Cardiac muscle cell (in vitro differentiated cells and primary cell): ENCODE results near the gene MYOD1. TPM values are rescaled to one million over a fixed set of nuclear protein-coding genes. Genes with fewer than 3 reads are reported as not detected.

ENCODE experiments used
- DNase-seq, 2 donors: peaks; one replicate each; pipeline versions ENCODE4 v3.0.0 to v3.0.0-alpha.2; 2010 to 2017; ENCODE audit warnings: low read depth in 1 of 2, low spot score in 1 of 2
- H3K27ac ChIP-seq: fragments of 200-600 bp; sonication (generic); 2 replicates; pipeline ENCODE4 v1.5.1; 2016
- H3K27me3 ChIP-seq: fragments of 200-600 bp; sonication (generic); 2 replicates; pipeline ENCODE4 v1.6.0; 2016; ENCODE audit warnings: control low read depth
- H3K36me3 ChIP-seq: fragments of 200-600 bp; sonication (generic); 2 replicates; pipeline ENCODE4 v1.5.1; 2016; ENCODE audit warnings: control low read depth
- H3K4me1 ChIP-seq: fragments of 200-600 bp; sonication (generic); 2 replicates; pipeline ENCODE4 v1.8.1; 2017; ENCODE audit warnings: low read depth, mild to moderate bottlenecking, mixed run types
- H3K4me3 ChIP-seq: fragments of 200-600 bp; sonication (generic); 2 replicates; pipeline ENCODE4 v1.5.1; 2016; ENCODE audit warnings: mild to moderate bottlenecking
- H3K9me3 ChIP-seq: fragments of 200-600 bp; sonication (generic); 2 replicates; pipeline ENCODE4 v1.5.1; 2017; ENCODE audit warnings: low read depth, mild to moderate bottlenecking, control low read depth
- CTCF ChIP-seq: IDR thresholded peaks from 2 replicates; pipeline ENCODE4 v1.5.1; 2012; ENCODE audit warnings: low read depth, mild to moderate bottlenecking, low read length
- polyA plus RNA-seq: library from polyadenylated mRNA; unstranded; fragments of >200 nt; fragmentation: Nextera tagmentation; extraction: Ambion mirVana; gene quantifications from 2 replicates; pipeline ENCODE4 v1.2.1, GENCODE V29; 2016
- total RNA-seq: library from RNA; depleted of rRNA; stranded (reverse); fragments of >200 nt; gene quantifications from 2 replicates; pipeline ENCODE4 v1.2.3, GENCODE V29; 2016

The MYOD1 gene
- total and polyA plus RNA-seq, 2 experiments from 2014 or later: not detected

- TF ChIP-seq CTCF: no peak
- H3K4me1 ChIP-seq: peaks cover 5% of the 10 kb centered on the region
- H3K36me3 ChIP-seq: no peaks in the 10 kb centered on the region
- H3K27me3 ChIP-seq: peaks cover 53% of the 10 kb centered on the region
- no peaks in the 10 kb centered on the region for H3K9me3 ChIP-seq
- H3K27ac ChIP-seq: no peak overlapping the region
- DNase-seq: no peak
- no peak overlapping the region for H3K4me3 ChIP-seq
Measured at GRCh38 chr11:17736930-17737817, 17.8 kb downstream of the MYOD1 start.

GRCh38 chr11:17738151-17738973 lies 19.0 kb downstream of the MYOD1 start:
- no peak for TF ChIP-seq CTCF
- H3K27ac ChIP-seq: no peak overlapping the region
- no peaks in the 10 kb centered on the region for H3K36me3 ChIP-seq
- peaks cover 5% of the 10 kb centered on the region for H3K4me1 ChIP-seq
- no peak for DNase-seq
- no peak overlapping the region for H3K4me3 ChIP-seq
- H3K9me3 ChIP-seq: no peaks in the 10 kb centered on the region
- peaks cover 42% of the 10 kb centered on the region for H3K27me3 ChIP-seq

GRCh38 chr11:17739945-17740338 lies 20.6 kb downstream of the MYOD1 start:
- Histone ChIP-seq H3K27me3 (peaks cover 37% of the 10 kb centered on the region), H3K27ac (no peak overlapping the region), H3K9me3 (no peaks in the 10 kb centered on the region), H3K4me3 (no peak overlapping the region), H3K4me1 (peaks cover 5% of the 10 kb centered on the region), H3K36me3 (no peaks in the 10 kb centered on the region)
- DNase-seq: no peak
- TF ChIP-seq CTCF: no peak

- Histone ChIP-seq H3K27me3 (peaks cover 30% of the 10 kb centered on the region), H3K4me3 (no peak overlapping the region), H3K4me1 (peaks cover 5% of the 10 kb centered on the region), H3K36me3 (no peaks in the 10 kb centered on the region), H3K9me3 (no peaks in the 10 kb centered on the region), H3K27ac (no peak overlapping the region)
- TF ChIP-seq CTCF: no peak
- no peak for DNase-seq
Measured at GRCh38 chr11:17740649-17741235, 21.4 kb downstream of the MYOD1 start.

GRCh38 chr11:17741487-17741886 lies 22.1 kb downstream of the MYOD1 start:
- no peak for DNase-seq
- no peak for TF ChIP-seq CTCF
- Histone ChIP-seq H3K27ac (no peak overlapping the region), H3K27me3 (peaks cover 22% of the 10 kb centered on the region), H3K9me3 (no peaks in the 10 kb centered on the region), H3K36me3 (no peaks in the 10 kb centered on the region), H3K4me1 (peaks cover 5% of the 10 kb centered on the region), H3K4me3 (no peak overlapping the region)
